HK-2 (cell line): ENCODE results near the gene USP32.
A peak's percentile ranks its signal among the peaks of the same experiment; 100 is the strongest.

ENCODE experiments used
- DNase-seq: peaks from one replicate; pipeline ENCODE4 v3.0.0-alpha.2; 2018; ENCODE audit not compliant: unreplicated experiment

The USP32 gene

DNA sequence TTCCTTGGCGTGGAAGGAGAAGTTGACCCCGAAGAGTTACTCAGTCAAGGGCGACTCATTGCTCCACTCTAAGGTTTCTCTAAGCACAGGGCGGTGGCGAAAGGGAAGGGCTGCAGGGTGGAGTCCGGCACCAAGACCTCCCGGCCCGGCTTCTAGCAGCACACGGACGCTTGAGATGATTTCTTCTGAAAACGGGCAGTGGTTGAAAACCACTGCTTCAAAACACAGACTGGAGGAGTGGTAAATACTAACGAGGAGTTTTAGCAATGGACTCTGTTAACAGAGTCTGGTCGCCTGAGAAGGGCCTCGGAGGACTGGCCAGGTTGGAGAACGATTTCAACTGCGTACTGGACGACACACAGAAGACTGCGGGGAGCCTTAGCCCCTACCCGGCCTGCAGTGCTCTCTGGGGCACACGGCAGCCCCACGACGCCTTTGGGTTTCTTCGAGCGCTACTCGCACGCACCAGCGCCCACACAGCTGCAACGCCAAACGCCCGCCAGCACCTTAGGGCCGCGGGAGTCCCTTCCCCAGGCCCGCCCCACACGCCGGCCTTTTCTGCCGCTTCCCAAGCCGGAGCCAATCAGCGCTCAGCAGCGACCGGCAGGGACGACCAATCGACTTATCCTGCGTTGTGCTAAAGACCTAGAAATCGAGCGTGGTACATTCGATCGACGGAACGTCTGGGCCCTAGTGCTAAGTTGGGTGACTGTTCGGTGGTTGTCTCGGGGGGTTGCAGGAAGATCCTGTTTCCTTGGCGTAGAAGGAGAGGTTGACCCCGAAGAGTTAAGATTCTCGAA lies 256.6 kb downstream of the USP32 start:
- DNase-seq, result peak; percentile 92

- no peak for DNase-seq
Observed at GRCh38 chr17:60134396-60135150, 257.4 kb downstream of the USP32 start.

- DNase-seq, result no peak
Observed at GRCh38 chr17:60130466-60130865, 261.5 kb downstream of the USP32 start.

DNA sequence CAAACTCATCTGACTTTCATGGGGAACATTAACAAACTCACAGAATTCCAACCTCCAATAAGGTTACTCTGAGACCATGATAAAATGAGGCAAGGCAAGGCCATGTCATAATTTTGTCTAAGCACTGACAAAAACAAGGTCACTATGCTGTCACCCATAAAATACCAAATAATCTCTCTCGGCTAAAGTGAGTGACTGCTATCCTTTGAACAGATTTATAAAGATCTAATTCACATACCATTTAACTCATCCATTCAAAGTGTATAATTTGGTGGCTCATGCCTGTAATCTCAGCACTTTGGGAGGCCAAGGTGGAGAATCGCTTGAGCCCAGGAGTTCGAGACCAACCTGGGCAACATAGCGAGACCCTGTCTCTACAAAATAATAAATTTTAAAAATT lies 262.8 kb downstream of the USP32 start:
- no peak for DNase-seq
